GM12874 (cell line): ENCODE measurements around the gene SEZ6.

Experiments
- TF ChIP-seq, protein P1 (sequence below): IDR thresholded peaks from 2 replicates; pipeline ENCODE4 v1.5.1; 2011; ENCODE audit warnings: low read depth, mild to moderate bottlenecking, control low read depth, low read length, moderate library complexity; ENCODE audit not compliant: insufficient read depth

Gene SEZ6

DNA sequence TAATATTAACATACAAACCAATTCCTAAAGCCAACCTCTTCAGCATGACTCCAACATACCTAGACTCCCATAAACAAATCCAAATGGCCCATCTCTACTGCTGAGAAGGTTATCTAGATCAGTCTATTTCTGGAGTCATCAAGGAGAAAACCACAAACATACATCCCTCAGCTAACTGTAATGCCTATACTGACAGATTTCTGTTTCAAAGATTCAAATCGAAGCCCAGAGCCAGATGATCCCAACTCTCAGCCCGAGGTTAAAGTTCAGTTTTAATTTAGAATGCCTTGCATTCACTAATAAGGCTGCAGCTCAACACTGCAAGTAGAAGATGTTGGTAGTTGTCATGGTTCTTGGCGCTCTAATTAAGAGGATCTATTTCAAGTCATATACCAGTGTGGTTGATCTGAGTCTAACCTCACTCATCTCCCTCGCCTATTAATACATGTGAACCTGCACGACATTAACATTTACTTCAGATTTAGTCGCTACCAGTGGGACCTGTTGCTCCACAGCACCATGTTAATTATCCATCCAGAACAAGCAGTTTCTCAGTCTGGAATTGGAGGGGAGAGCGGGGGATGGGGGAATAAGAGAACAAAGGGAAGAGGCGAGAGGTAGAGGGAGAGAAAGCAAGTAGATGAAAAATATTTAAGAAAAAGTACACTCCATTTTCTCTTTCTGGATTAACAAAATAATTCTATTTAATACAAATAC lies 69.9 kb downstream of the SEZ6 start:
- TF ChIP-seq, protein P1, sequence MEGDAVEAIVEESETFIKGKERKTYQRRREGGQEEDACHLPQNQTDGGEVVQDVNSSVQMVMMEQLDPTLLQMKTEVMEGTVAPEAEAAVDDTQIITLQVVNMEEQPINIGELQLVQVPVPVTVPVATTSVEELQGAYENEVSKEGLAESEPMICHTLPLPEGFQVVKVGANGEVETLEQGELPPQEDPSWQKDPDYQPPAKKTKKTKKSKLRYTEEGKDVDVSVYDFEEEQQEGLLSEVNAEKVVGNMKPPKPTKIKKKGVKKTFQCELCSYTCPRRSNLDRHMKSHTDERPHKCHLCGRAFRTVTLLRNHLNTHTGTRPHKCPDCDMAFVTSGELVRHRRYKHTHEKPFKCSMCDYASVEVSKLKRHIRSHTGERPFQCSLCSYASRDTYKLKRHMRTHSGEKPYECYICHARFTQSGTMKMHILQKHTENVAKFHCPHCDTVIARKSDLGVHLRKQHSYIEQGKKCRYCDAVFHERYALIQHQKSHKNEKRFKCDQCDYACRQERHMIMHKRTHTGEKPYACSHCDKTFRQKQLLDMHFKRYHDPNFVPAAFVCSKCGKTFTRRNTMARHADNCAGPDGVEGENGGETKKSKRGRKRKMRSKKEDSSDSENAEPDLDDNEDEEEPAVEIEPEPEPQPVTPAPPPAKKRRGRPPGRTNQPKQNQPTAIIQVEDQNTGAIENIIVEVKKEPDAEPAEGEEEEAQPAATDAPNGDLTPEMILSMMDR: no peak

DNA sequence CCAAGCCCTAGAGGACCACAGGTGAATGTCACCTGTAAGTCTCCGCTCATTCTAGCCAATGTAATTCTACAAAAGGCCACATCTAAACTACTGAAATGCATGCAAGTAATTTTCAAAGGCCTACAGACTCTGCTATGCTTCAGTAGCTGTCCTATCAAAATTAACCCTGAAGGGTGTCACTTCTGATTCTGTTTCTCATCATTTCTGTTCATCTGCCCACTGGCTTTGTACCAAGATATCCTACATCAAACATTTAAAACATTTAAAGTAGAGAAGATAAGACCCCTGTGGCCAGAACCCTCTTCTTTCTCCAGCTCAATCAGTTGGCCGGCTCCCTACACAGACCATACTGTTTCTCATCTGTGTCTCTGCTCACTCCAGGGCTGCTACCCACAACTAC lies 76.0 kb downstream of the SEZ6 start:
- TF ChIP-seq, protein P1: no peak

DNA sequence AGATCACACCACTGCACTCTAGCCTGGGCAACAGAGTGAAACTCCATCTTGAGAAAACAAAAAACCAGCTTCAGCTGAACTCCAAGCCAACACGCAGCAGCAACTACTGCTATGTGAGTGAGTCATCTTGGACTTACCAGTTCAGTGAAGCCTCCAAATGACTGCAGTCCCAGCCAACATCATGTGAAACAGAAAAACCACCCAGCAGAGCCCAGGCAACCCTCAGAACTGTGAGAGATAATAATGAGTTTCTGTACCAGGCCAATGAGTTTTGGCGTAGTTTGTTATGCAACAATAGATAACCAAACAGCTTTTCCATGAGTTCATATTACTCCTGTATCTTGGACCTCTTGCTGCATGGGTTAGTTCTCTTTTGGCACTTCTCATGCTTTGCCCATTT lies 77.8 kb downstream of the SEZ6 start:
- TF ChIP-seq, protein P1: no peak

DNA sequence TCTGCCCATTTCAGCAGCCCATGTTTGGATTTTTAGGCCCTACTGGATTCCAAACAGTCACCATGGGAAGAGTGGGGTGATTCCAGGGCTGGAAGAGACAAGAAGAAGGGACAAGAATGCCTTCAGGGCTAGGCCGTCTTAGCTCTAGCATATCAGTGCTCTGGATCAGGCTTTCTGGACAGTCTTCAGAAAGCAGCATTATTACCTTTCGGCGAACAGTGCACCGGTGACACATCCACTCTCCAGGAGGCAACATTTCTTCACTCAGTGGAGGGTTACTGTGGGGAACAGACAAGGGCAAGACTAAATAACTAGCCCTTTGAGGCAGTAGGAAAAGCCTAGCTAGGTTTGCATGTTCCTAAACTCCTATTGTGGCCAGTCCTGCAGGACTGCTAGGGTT lies 79.0 kb downstream of the SEZ6 start:
- TF ChIP-seq, protein P1: no peak

DNA sequence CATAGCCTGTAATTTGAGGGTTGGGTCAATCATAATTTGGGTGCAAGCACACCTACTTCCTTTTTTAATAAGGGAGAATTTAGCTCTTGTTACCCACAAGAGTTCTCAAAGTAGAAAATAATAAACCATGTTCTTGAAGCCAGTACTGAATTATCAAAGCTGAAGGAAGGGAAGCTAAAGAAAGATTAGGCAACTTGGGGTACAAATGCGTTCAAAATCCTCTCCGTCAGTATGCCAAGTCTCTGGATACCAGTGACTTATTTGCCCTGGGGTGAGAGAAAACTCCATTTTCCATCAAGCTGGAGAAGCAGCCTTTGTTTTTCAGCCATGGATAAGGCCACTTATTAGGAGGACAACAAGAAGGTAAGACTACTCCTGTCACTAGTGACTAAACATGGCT lies 79.5 kb downstream of the SEZ6 start:
- TF ChIP-seq, protein P1: no peak

DNA sequence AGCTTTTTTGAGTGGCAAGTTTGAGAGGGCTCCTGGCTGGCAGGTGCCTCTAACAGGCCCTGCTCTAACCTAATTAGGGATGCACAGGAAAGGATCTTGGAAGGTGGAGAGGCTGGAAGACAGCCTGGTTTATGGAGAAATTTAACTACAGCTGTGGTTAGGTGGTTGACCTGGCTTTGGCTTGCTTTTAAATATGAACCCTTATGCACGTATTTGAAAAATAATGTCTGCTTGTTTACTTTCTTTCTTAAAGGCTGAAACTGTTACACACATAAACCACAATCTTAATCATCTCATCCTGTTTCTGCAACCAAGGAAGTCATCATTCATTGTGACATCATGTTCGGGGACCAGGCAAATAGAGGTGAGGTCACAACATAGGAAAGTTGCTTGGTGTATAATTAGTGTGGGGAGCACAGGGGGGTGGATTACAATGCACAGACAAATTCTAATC lies 79.9 kb downstream of the SEZ6 start:
- TF ChIP-seq, protein P1: no peak

DNA sequence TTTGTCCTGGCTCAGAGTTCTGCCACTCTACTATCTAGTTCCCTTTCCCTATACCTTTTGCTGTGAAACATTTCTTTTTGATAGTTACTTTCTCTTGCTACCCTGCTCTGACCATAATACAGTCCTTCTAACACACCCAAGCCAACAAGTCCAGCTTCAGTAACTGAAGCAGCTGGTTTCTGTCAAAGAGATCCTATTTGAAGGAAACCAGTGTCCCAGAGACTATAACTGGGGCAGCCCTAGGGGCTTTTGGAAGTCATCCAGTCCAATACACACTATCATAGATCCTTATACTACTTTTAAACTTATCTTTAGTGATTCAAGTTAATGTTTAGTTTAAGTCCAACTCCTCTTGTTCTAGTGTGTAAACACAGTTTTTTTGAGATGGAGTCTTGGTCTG lies 85.6 kb downstream of the SEZ6 start:
- TF ChIP-seq, protein P1: no peak

DNA sequence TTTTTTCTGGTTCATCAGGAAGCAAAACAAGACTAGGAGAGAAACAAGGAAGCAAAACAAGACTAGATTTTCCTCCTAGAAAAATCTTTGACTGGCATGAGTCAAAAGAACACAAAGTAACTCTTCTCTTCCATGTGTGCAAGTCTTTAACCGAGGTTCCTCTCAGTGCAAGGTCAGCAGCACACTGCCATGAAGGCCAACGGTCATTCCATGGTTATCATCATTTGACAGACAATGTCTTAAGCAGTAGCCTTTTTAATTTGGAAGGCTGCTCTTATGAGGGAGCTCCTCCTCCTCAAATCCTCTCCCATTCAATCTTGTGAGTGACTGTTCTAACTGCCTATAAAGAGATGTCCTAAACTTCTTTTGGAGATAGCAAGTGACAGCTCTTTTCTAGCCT lies 87.5 kb downstream of the SEZ6 start:
- TF ChIP-seq, protein P1: no peak
